RWPE1 (cell line): ENCODE results near the gene SFXN4.
A peak's percentile ranks its signal among the peaks of the same experiment; 100 is the strongest.

Experiments used
- CTCF ChIA-PET: fragments of 350-600 bp; sonication (Branson Sonifier 250); formaldehyde crosslinking; extraction: SDS; loops from one replicate; lab custom pipeline; 2021; lab: Yijun Ruan, JAX
- POLR2A ChIA-PET: fragments of 400-600 bp; formaldehyde crosslinking; extraction: SDS; loops from one replicate; lab custom pipeline; 2020; ENCODE audit warnings: antibody characterized with exemption; ENCODE audit not compliant: low non-redundant PET; lab: Yijun Ruan, JAX
- DNase-seq: peaks from one replicate; pipeline ENCODE4 v3.0.0; 2012; ENCODE audit warnings: low spot score
- H3K27ac ChIP-seq: fragments of 450-650 bp; 2 replicates; pipeline ENCODE4 v1.5.1; 2017
- CTCF ChIP-seq: fragments of 450-650 bp; conservative IDR thresholded peaks from 2 replicates; pipeline ENCODE4 v1.5.1; 2017; ENCODE audit warnings: low read depth, mild to moderate bottlenecking

SFXN4 gene

GRCh38 chr10:119167041-119167440 lies 1.5 kb upstream of the SFXN4 start:
- TF ChIP-seq CTCF: no peak
- CTCF ChIA-PET: interaction anchor here (0.6 to 1.0 kb wide), 2 partner anchors 9 to 39 kb away, joined by 3 read pairs; no protein-coding TSS in a partner anchor
- DNase-seq: no peak
- POLR2A ChIA-PET: no interaction called here
- H3K27ac ChIP-seq: peak overlapping the region; percentile 82

- no peak for TF ChIP-seq CTCF
- H3K27ac ChIP-seq: peak overlapping the region; percentile 82
- POLR2A ChIA-PET: no interaction called here
- CTCF ChIA-PET: interaction anchor here (1.0 kb wide), 1 partner anchor 10 kb away, joined by 3 read pairs; no protein-coding TSS in a partner anchor
- DNase-seq: no peak
Observed at GRCh38 chr10:119166564-119166963, 1.1 kb upstream of the SFXN4 start.

GRCh38 chr10:119166118-119166500 lies 595 bp upstream of the SFXN4 start:
- H3K27ac ChIP-seq: peak overlapping the region; percentile 82
- CTCF ChIA-PET: interaction anchor here (1.0 kb wide), 1 partner anchor 10 kb away, joined by 3 read pairs; no protein-coding TSS in a partner anchor
- POLR2A ChIA-PET: interaction anchor here (1.6 kb wide), 1 partner anchor 11 kb away, joined by 4 read pairs; no protein-coding TSS in a partner anchor

GRCh38 chr10:119162452-119163092 lies 2.9 kb downstream of the SFXN4 start:
- DNase-seq: no peak
- POLR2A ChIA-PET: no interaction called here
- TF ChIP-seq CTCF: no peak
- CTCF ChIA-PET: no interaction called here
- H3K27ac ChIP-seq: no peak overlapping the region

More at GRCh38 chr10:119166118-119166500, 595 bp upstream of the SFXN4 start:
- no peak for TF ChIP-seq CTCF
- no peak for DNase-seq

GRCh38 chr10:119161680-119162451 lies 3.6 kb downstream of the SFXN4 start:
- TF ChIP-seq CTCF: no peak
- ChIA-PET POLR2A (interaction anchor here (0.6 kb wide), 1 partner anchor 86 kb away, joined by 4 read pairs; no protein-coding TSS in a partner anchor), CTCF (no interaction called here)
- peak overlapping the region; percentile 28; the same call in 1 of the 2 replicates for H3K27ac ChIP-seq
- DNase-seq: no peak

GRCh38 chr10:119159332-119159731 lies 6.2 kb downstream of the SFXN4 start:
- no peak for DNase-seq
- no peak for TF ChIP-seq CTCF
- ChIA-PET POLR2A (no interaction called here), CTCF (interaction anchor here (0.6 to 1.0 kb wide), 3 partner anchors 29 to 50 kb away, joined by 3 to 4 read pairs (median 3); no protein-coding TSS in a partner anchor)
- no peak overlapping the region for H3K27ac ChIP-seq
